GM19463 (cell line): ENCODE results near the gene KLHDC2.
"Not testable (repeated sequence)": the region's sequence is repeated elsewhere in the genome, so short reads cannot be mapped to it uniquely, and the experiment has no call there.

ENCODE experiments used
- ATAC-seq: cut with Tn5 transposase; IDR thresholded peaks from one replicate; pipeline ENCODE4 v1.9.1; 2021; ENCODE audit warnings: mild to moderate bottlenecking, moderate library complexity; ENCODE audit not compliant: unreplicated experiment

The KLHDC2 gene

GRCh38 chr14:49774106-49774505 is 6.2 kb downstream of the KLHDC2 start:
- ATAC-seq: no peak

GRCh38 chr14:49778421-49778820 is 10.5 kb downstream of the KLHDC2 start:
- ATAC-seq: no peak

- ATAC-seq: not testable (repeated sequence)
Observed at GRCh38 chr14:49781040-49781439, 13.1 kb downstream of the KLHDC2 start.

- no peak for ATAC-seq
Observed at GRCh38 chr14:49783394-49784014, 15.6 kb downstream of the KLHDC2 start.

- ATAC-seq: no peak
Observed at GRCh38 chr14:49786315-49786714, 18.4 kb downstream of the KLHDC2 start.

- no peak for ATAC-seq
Observed at GRCh38 chr14:49792618-49793017, 24.7 kb downstream of the KLHDC2 start.

GRCh38 chr14:49796025-49796424 is 28.1 kb downstream of the KLHDC2 start:
- ATAC-seq: no peak

GRCh38 chr14:49808780-49809179 is 40.8 kb downstream of the KLHDC2 start:
- no peak for ATAC-seq

- ATAC-seq: not testable (repeated sequence)
Observed at GRCh38 chr14:49816118-49816517, 48.2 kb downstream of the KLHDC2 start.

GRCh38 chr14:49816844-49817243 is 48.9 kb downstream of the KLHDC2 start:
- ATAC-seq: no peak

- no peak for ATAC-seq
Observed at GRCh38 chr14:49820176-49820575, 52.2 kb downstream of the KLHDC2 start.

- no peak for ATAC-seq
Observed at GRCh38 chr14:49828640-49829039, 60.7 kb downstream of the KLHDC2 start.
